Kidney epithelial cell (primary cell): ENCODE measurements around the gene PDE8A. TPM values are rescaled to one million over a fixed set of nuclear protein-coding genes. Genes with fewer than 3 reads are reported as not detected.

Experiments used
- DNase-seq: peaks from one replicate; pipeline ENCODE4 v3.0.0-alpha.2; 2010; ENCODE audit warnings: low read depth
- H3K27me3 ChIP-seq: 2 replicates; pipeline ENCODE4 v1.6.0; 2011; ENCODE audit warnings: low read length; ENCODE audit not compliant: control insufficient read depth, insufficient read depth
- H3K36me3 ChIP-seq: 2 replicates; pipeline ENCODE4 v1.5.1; 2011; ENCODE audit warnings: low read length; ENCODE audit not compliant: control insufficient read depth, insufficient read depth
- H3K4me3 ChIP-seq: 2 replicates; pipeline ENCODE4 v1.5.1; 2011; ENCODE audit warnings: low read depth, mild to moderate bottlenecking, control low read depth, low read length
- CTCF ChIP-seq: IDR thresholded peaks from 2 replicates; pipeline ENCODE4 v1.5.1; 2011; ENCODE audit warnings: mild to moderate bottlenecking, moderate library complexity, low read length, control low read depth, inconsistent platforms; ENCODE audit not compliant: insufficient read depth, poor library complexity, severe bottlenecking
- total RNA-seq: library from RNA; depleted of rRNA; stranded (reverse); fragments of >200 nt; gene quantifications from 2 replicates; pipeline ENCODE4 v1.2.3, GENCODE V29; 2015

Gene PDE8A
- total RNA-seq, 1 donor from 2014 or later = 31.5 TPM

GRCh38 chr15:84949043-84949442 lies 32.6 kb upstream of the PDE8A start:
- H3K4me3 ChIP-seq = no peak overlapping the region
- H3K27me3 ChIP-seq = no peaks in the 10 kb centered on the region
- no peak for TF ChIP-seq CTCF
- no peaks in the 10 kb centered on the region for H3K36me3 ChIP-seq
- no peak for DNase-seq

GRCh38 chr15:84949845-84950569 lies 31.6 kb upstream of the PDE8A start:
- no peak for TF ChIP-seq CTCF
- no peak for DNase-seq
- no peaks in the 10 kb centered on the region for H3K36me3 ChIP-seq

DNA sequence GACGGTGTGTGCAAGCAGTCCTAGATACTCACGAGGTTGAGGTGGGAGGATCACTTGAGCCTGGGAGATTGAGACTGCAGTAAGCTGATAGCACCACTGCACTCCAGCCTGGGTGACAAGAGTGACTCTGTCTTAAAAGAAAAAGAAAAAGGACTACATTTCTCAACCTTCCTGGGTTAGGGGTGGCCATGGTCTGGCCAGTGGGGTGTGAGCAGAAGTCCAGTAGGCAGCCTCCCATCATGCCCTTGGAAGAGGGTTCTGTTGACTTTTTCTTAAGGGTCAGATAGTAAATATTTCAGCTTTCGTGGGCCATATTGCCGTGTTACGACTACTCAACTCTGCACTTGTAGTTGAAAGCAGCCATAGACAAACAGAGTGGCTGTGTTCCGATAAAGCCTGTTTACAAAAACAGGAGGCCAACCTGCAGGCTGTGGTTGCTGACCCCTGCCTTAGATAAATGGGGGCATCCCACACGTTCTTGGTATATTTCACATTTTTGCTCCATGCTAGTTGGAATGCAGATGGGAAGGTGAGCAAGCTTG lies 31.0 kb upstream of the PDE8A start:
- no peak for TF ChIP-seq CTCF
- no peak for DNase-seq
- Histone ChIP-seq H3K27me3 (no peaks in the 10 kb centered on the region), H3K36me3 (no peaks in the 10 kb centered on the region), H3K4me3 (no peak overlapping the region)

More at GRCh38 chr15:84949845-84950569, 31.6 kb upstream of the PDE8A start:
- no peaks in the 10 kb centered on the region for H3K27me3 ChIP-seq
- H3K4me3 ChIP-seq = no peak overlapping the region

- no peak for DNase-seq
- TF ChIP-seq CTCF = no peak
These were observed 29.9 kb upstream of the PDE8A start for GRCh38 chr15:84951736-84952135.

DNA sequence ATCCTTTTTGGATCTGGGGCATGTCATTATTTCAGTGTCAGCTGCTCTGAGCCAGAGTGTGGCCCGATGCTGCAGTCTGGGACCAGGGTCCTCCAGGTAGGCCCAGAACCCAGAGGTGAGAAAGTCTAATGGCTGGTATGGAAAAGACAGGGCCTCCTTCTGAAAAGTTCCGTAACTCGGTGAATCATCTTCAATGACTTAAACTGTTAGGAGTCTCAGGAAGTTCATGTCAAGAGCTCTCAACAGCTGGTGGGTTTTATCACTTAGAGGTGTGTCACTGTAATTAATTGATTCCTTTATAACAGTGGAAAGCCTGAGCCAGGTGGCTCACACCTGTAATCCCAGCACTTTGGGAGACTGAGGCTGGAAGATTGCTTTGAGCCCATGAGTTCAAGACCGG lies 28.5 kb upstream of the PDE8A start:
- Histone ChIP-seq H3K36me3 (no peaks in the 10 kb centered on the region), H3K27me3 (no peaks in the 10 kb centered on the region), H3K4me3 (no peak overlapping the region)
- DNase-seq = no peak
- TF ChIP-seq CTCF = no peak

More at GRCh38 chr15:84951736-84952135, 29.9 kb upstream of the PDE8A start:
- Histone ChIP-seq H3K36me3 (no peaks in the 10 kb centered on the region), H3K4me3 (no peak overlapping the region), H3K27me3 (no peaks in the 10 kb centered on the region)

DNA sequence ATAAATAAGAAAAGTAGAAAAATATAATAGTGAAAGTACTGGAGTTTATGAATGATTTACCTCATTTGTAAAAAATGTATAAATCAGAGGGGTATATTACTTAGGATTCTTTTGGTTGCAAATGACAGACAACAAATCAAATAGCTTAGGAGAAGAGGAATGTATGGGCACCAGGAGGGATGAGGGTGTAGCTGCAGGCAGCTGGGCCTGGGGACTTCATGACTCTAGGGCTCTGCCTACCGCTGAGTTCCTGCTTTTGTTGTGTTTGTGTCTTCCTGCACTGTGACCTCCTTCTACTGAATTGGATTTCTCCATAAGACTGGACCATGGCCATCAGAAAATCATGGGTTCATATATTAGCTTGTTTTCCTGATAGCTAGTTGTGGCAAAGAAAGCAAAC lies 27.9 kb upstream of the PDE8A start:
- TF ChIP-seq CTCF = no peak
- Histone ChIP-seq H3K27me3 (no peaks in the 10 kb centered on the region), H3K4me3 (no peak overlapping the region), H3K36me3 (no peaks in the 10 kb centered on the region)
- DNase-seq = no peak
